Large intestine (tissue), 3 donors: Measurements from ENCODE around the gene CBFA2T2. TPM values are rescaled to one million over a fixed set of nuclear protein-coding genes. Genes with fewer than 3 reads are reported as not detected.
A peak's percentile ranks its signal among the peaks of the same experiment; 100 is the strongest.

ENCODE experiments used
- DNase-seq, 2 donors: peaks; one replicate each; pipeline versions ENCODE4 v3.0.0 to v3.0.0-alpha.2; 2013
- H3K27ac ChIP-seq: one replicate; pipeline ENCODE4 v1.5.1; 2013; ENCODE audit warnings: low read length
- H3K27me3 ChIP-seq: 2 replicates; pipeline ENCODE4 v1.6.1; 2013; ENCODE audit warnings: low read length; ENCODE audit not compliant: control insufficient read depth, insufficient read depth
- H3K36me3 ChIP-seq: 2 replicates; pipeline ENCODE4 v1.6.1; 2013; ENCODE audit warnings: low read length; ENCODE audit not compliant: control insufficient read depth, insufficient read depth
- H3K4me1 ChIP-seq: one replicate; pipeline ENCODE4 v1.6.1; 2013; ENCODE audit warnings: low read length; ENCODE audit not compliant: control insufficient read depth, insufficient read depth
- H3K4me3 ChIP-seq: one replicate; pipeline ENCODE4 v1.5.1; 2013; ENCODE audit warnings: low read length
- H3K9me3 ChIP-seq: one replicate; pipeline ENCODE4 v1.6.1; 2013; ENCODE audit warnings: mild to moderate bottlenecking, low read depth, low read length, moderate library complexity; ENCODE audit not compliant: control insufficient read depth
- WGBS: methylation state at CpG from one replicate; pipeline ENCODE4 v1.1.5; 2013; ENCODE audit warnings: low lambda C conversion rate; ENCODE audit not compliant: insufficient coverage; 5-methylcytosine and 5-hydroxymethylcytosine counted together
- polyA plus RNA-seq: library from polyadenylated mRNA; unstranded; fragments of 120-200 nt; gene quantifications from one replicate; pipeline ENCODE4 v1.2.1, GENCODE V29; 2013

Gene CBFA2T2
- polyA plus RNA-seq, 1 donor = 29.1 TPM

GRCh38 chr20:33650753-33651561, 161.1 kb downstream of the CBFA2T2 start:
- H3K4me1 ChIP-seq = peaks cover 37% of the 10 kb centered on the region
- no peaks in the 10 kb centered on the region for H3K27me3 ChIP-seq
- H3K27ac ChIP-seq = no peak overlapping the region
- no CpG with 5 or more reads among the region's 10 CpGs for WGBS
- peaks cover 20% of the 10 kb centered on the region for H3K36me3 ChIP-seq
- DNase-seq = peak in 1 of 2 donors; percentile 43
- no peak overlapping the region for H3K4me3 ChIP-seq
- no peaks in the 10 kb centered on the region for H3K9me3 ChIP-seq

- DNase-seq = no peak
- Histone ChIP-seq H3K36me3 (peaks cover 18% of the 10 kb centered on the region), H3K4me1 (peaks cover 37% of the 10 kb centered on the region), H3K4me3 (no peak overlapping the region), H3K27me3 (no peaks in the 10 kb centered on the region), H3K9me3 (no peaks in the 10 kb centered on the region), H3K27ac (no peak overlapping the region)
- 100% methylated on average over 1 of the region's 13 CpGs for WGBS
Observed at GRCh38 chr20:33651562-33652048, 161.7 kb downstream of the CBFA2T2 start.

DNA sequence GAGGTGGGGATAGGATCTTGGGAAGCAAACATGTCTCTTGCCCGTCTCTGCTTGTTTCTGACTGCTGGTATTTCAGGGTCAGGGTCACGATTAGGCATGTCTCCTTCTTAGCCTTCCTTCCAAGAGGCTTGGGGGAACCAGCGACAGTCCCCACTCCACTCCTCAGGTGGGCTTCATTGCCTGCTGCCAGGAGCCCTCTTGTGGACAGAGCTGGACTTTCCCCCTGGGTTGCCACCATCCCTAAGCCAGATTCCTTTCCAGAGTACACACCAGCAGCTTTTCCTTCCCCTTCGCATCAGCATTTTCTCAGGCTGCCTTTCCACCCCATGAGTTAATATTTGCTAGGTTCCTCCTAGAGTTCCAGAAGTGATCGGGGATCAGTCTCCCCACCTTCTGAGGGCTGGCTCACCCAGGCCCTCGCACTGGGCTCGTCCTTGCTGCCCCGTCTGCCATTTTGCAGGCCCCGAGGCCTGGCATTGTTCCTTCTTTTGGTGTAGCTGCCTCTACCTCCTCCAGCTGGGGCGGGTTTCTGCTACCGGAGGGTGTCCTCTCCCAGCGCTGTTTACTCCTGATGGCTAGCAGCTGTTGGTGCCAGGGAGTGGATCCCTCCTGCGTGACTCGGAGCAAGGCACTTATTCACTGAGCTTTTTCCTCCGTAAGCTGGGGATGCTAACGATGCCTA, 163.5 kb downstream of the CBFA2T2 start:
- H3K4me1 ChIP-seq = peaks cover 37% of the 10 kb centered on the region
- H3K4me3 ChIP-seq = no peak overlapping the region
- no CpG with 5 or more reads among the region's 16 CpGs for WGBS
- peaks cover 23% of the 10 kb centered on the region for H3K36me3 ChIP-seq
- H3K9me3 ChIP-seq = no peaks in the 10 kb centered on the region
- H3K27ac ChIP-seq = peak overlapping the region; percentile 82
- peak; percentile 82 to 83 for DNase-seq
- H3K27me3 ChIP-seq = no peaks in the 10 kb centered on the region

DNA sequence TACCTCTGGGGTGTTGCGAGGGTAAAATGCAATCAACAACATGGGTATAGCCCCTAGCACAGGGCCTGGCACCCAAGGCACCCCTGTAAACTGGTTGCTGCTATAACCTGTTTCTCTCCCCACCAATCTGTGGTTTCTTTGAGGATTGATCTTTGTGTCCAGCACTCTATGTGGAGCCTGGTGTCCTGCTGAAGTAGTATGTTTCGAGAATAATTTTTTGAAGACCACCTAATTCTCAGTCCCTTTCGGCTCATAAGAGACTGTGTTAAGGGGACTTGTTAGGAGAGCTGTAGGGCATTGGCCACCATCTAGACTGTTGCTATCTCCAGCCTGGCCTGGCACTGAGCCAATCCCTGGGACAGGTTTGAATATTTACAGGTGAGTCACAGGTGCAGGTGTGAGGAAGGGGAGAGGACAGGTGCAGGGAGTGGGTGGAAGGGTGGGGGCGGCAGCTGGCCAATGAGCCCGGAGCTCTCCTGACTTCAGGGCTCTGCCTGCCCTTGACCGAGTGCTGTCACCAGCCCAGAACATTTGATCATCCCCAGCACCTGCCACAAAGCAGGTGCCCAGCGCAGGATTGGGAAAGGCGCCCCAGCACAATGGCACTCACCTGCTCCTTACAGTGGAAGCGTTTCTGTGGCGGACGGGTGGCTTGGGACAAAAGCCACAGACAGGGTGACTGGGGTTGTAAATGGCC, 164.2 kb downstream of the CBFA2T2 start:
- H3K4me3 ChIP-seq = no peak overlapping the region
- WGBS = no CpG with 5 or more reads among the region's 11 CpGs
- H3K9me3 ChIP-seq = no peaks in the 10 kb centered on the region
- H3K27ac ChIP-seq = peak overlapping the region; percentile 82
- H3K27me3 ChIP-seq = no peaks in the 10 kb centered on the region
- DNase-seq = peak; percentile 94 to 97
- peaks cover 37% of the 10 kb centered on the region for H3K4me1 ChIP-seq
- peaks cover 27% of the 10 kb centered on the region for H3K36me3 ChIP-seq

DNA sequence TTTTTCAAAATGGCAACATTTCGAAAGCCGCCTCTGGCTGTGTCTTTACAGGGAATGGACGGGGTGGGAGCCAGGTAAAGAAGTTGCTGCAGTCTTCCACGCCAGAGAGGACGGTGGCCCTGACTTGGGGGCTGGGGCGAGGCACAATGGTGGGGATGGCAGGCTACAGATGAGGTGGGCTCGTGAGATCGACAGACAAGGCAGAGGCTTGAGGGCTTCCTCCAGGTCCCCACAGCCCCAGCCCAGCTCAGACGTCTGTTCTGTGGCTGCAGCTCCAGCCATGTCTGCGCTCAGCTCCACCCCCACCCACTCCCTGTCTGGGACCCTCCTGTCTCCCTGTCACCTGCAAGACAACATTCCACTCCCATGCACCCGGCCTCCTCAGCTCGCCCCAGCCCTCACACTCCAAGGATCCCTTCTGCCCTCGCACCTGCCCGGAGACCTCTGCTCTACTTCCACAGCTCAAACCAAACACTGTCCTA, 164.8 kb downstream of the CBFA2T2 start:
- Histone ChIP-seq H3K4me3 (no peak overlapping the region), H3K36me3 (peaks cover 34% of the 10 kb centered on the region), H3K27ac (peak overlapping the region; percentile 82), H3K4me1 (peaks cover 37% of the 10 kb centered on the region), H3K9me3 (peaks cover 2% of the 10 kb centered on the region), H3K27me3 (no peaks in the 10 kb centered on the region)
- 50% methylated on average over 1 of the region's 14 CpGs for WGBS
- DNase-seq = peak in 1 of 2 donors; percentile 57

- no peak for DNase-seq
- Histone ChIP-seq H3K9me3 (peaks cover 3% of the 10 kb centered on the region), H3K4me3 (no peak overlapping the region), H3K27me3 (no peaks in the 10 kb centered on the region), H3K27ac (peak overlapping the region; percentile 82), H3K4me1 (peaks cover 37% of the 10 kb centered on the region), H3K36me3 (peaks cover 38% of the 10 kb centered on the region)
- WGBS = no CpG with 5 or more reads among the region's 4 CpGs
Observed at GRCh38 chr20:33655164-33655563, 165.3 kb downstream of the CBFA2T2 start.

- H3K36me3 ChIP-seq = peaks cover 42% of the 10 kb centered on the region
- no peak overlapping the region for H3K4me3 ChIP-seq
- DNase-seq = no peak
- H3K9me3 ChIP-seq = peaks cover 3% of the 10 kb centered on the region
- H3K4me1 ChIP-seq = peaks cover 32% of the 10 kb centered on the region
- no CpG with 5 or more reads among the region's 10 CpGs for WGBS
- H3K27me3 ChIP-seq = no peaks in the 10 kb centered on the region
- H3K27ac ChIP-seq = no peak overlapping the region
Observed at GRCh38 chr20:33656010-33656782, 166.3 kb downstream of the CBFA2T2 start.

- no peak for DNase-seq
- Histone ChIP-seq H3K9me3 (peaks cover 3% of the 10 kb centered on the region), H3K36me3 (peaks cover 42% of the 10 kb centered on the region)
Observed at GRCh38 chr20:33656783-33657703, 167.1 kb downstream of the CBFA2T2 start.

GRCh38 chr20:33657704-33658095, 167.8 kb downstream of the CBFA2T2 start:
- Histone ChIP-seq H3K27me3 (no peaks in the 10 kb centered on the region), H3K4me1 (peaks cover 28% of the 10 kb centered on the region), H3K4me3 (no peak overlapping the region), H3K9me3 (peaks cover 3% of the 10 kb centered on the region), H3K36me3 (peaks cover 42% of the 10 kb centered on the region), H3K27ac (no peak overlapping the region)
- DNase-seq = no peak
- no CpG with 5 or more reads among the region's 12 CpGs for WGBS

More at GRCh38 chr20:33656783-33657703, 167.1 kb downstream of the CBFA2T2 start:
- WGBS = no CpG with 5 or more reads among the region's 17 CpGs
- Histone ChIP-seq H3K27ac (no peak overlapping the region), H3K27me3 (no peaks in the 10 kb centered on the region), H3K4me3 (no peak overlapping the region), H3K4me1 (peaks cover 27% of the 10 kb centered on the region)
